CD14-positive monocyte (primary cell): Measurements from ENCODE around the gene PTAR1. TPM values are rescaled to one million over a fixed set of nuclear protein-coding genes. Genes with fewer than 3 reads are reported as not detected.

Experiments
- DNase-seq, 3 donors: peaks; one replicate each; pipeline ENCODE4 v3.0.0-alpha.2; 2011 to 2022
- H2AFZ ChIP-seq: 2 replicates; pipeline ENCODE4 v1.6.0; 2012; ENCODE audit warnings: mild to moderate bottlenecking, low read depth, low read length, inconsistent platforms; ENCODE audit not compliant: insufficient read depth, poor library complexity, severe bottlenecking
- H3K27ac ChIP-seq, 2 donors: 1 replicate in 1 of 2; 2 replicates in 1 of 2; pipeline ENCODE4 v1.5.1; 2012 to 2013; ENCODE audit warnings: low read length in 2 of 2, control low read depth in 1 of 2, inconsistent platforms in 1 of 2, low read depth in 1 of 2, mild to moderate bottlenecking in 1 of 2
- H3K27me3 ChIP-seq, 2 donors: one replicate each; pipeline versions ENCODE4 v1.6.0 to v1.6.1; 2011 to 2013; ENCODE audit warnings: low read length in 2 of 2; ENCODE audit not compliant: control insufficient read depth in 2 of 2, insufficient read depth in 2 of 2
- H3K36me3 ChIP-seq, 2 donors: replicated peaks in 1 of 2; 1 replicate in 1 of 2; 2 replicates in 1 of 2; pipeline versions ENCODE4 v1.5.1 to v1.6.1; 2012 to 2013; ENCODE audit warnings: low read length in 2 of 2, control low read depth in 1 of 2, inconsistent platforms in 1 of 2, mild to moderate bottlenecking in 1 of 2; ENCODE audit not compliant: insufficient read depth in 2 of 2, control insufficient read depth in 1 of 2
- H3K4me1 ChIP-seq, 2 donors: 1 replicate in 1 of 2; 2 replicates in 1 of 2; pipeline versions ENCODE4 v1.5.1 to v1.6.1; 2012 to 2013; ENCODE audit warnings: low read length in 2 of 2, control low read depth in 1 of 2, inconsistent platforms in 1 of 2, mild to moderate bottlenecking in 1 of 2, moderate library complexity in 1 of 2; ENCODE audit not compliant: insufficient read depth in 2 of 2, control insufficient read depth in 1 of 2
- H3K4me2 ChIP-seq: replicated peaks from 2 replicates; pipeline ENCODE3; 2012; ENCODE audit warnings: low read length, moderate library complexity, mild to moderate bottlenecking; ENCODE audit not compliant: poor library complexity, severe bottlenecking; ENCODE audit errors: extremely low read depth
- H3K4me3 ChIP-seq, 3 experiments: fragments of 200-600 bp in 1 of 3; sonication (generic) in 1 of 3; replicated peaks in 1 of 3; 1 replicate in 2 of 3; 2 replicates in 1 of 3; pipeline ENCODE4 v1.5.1; 2011 to 2013; ENCODE audit warnings: low read length in 3 of 3, mild to moderate bottlenecking in 3 of 3, control low read depth in 2 of 3, low read depth in 2 of 3, inconsistent platforms in 1 of 3, moderate library complexity in 1 of 3
- H3K79me2 ChIP-seq: 2 replicates; pipeline ENCODE4 v1.6.0; 2012; ENCODE audit warnings: mild to moderate bottlenecking, control low read depth, inconsistent platforms, low read length, moderate library complexity; ENCODE audit not compliant: insufficient read depth
- H3K9ac ChIP-seq: 2 replicates; pipeline ENCODE4 v1.6.0; 2017; ENCODE audit warnings: low read length, mild to moderate bottlenecking; ENCODE audit not compliant: insufficient read depth, poor library complexity, severe bottlenecking
- H3K9me3 ChIP-seq, 2 donors: replicated peaks in 1 of 2; 1 replicate in 1 of 2; 2 replicates in 1 of 2; pipeline versions ENCODE4 v1.5.1 to v1.6.1; 2012 to 2013; ENCODE audit warnings: low read length in 2 of 2, control low read depth in 1 of 2; ENCODE audit not compliant: control insufficient read depth in 1 of 2, insufficient read depth in 1 of 2
- H4K20me1 ChIP-seq: 2 replicates; pipeline ENCODE4 v1.6.0; 2012; ENCODE audit warnings: mild to moderate bottlenecking, low read length, control low read depth, moderate library complexity; ENCODE audit not compliant: insufficient read depth
- H3K27ac Mint-ChIP-seq, 7 donors: one replicate each; pipeline ENCODE4 v1.8.0; 2020; ENCODE audit warnings: mild to moderate bottlenecking in 7 of 7, mixed read lengths in 7 of 7, moderate library complexity in 6 of 7, inconsistent platforms in 2 of 7
- H3K27me3 Mint-ChIP-seq, 3 donors: one replicate each; pipeline ENCODE4 v1.8.0; 2021 to 2022; ENCODE audit warnings: low read depth in 3 of 3, mild to moderate bottlenecking in 3 of 3, mixed read lengths in 3 of 3, moderate library complexity in 3 of 3, inconsistent platforms in 1 of 3
- H3K36me3 Mint-ChIP-seq, 2 donors: one replicate each; pipeline ENCODE4 v1.8.0; 2020; ENCODE audit warnings: mixed read lengths in 2 of 2, inconsistent platforms in 1 of 2, mild to moderate bottlenecking in 1 of 2
- H3K4me1 Mint-ChIP-seq: one replicate; pipeline ENCODE4 v1.8.0; 2020; ENCODE audit warnings: mild to moderate bottlenecking, mixed read lengths
- H3K4me3 Mint-ChIP-seq, 2 donors: one replicate each; pipeline ENCODE4 v1.8.0; 2020; ENCODE audit warnings: mild to moderate bottlenecking in 2 of 2, mixed read lengths in 2 of 2, moderate library complexity in 1 of 2
- H3K9me3 Mint-ChIP-seq, 7 donors: one replicate each; pipeline ENCODE4 v1.8.0; 2020 to 2022; ENCODE audit warnings: mixed read lengths in 7 of 7, mild to moderate bottlenecking in 6 of 7, moderate library complexity in 6 of 7, inconsistent platforms in 2 of 7
- CTCF ChIP-seq: fragments of 200-600 bp; IDR thresholded peaks from one replicate; pipeline ENCODE4 v1.8.0; 2022; ENCODE audit warnings: antibody characterized with exemption, mild to moderate bottlenecking
- whole genome bisulfite sequencing: methylation state at CpG from one replicate; pipeline ENCODE4 v1.1.5; 2013; ENCODE audit warnings: missing lambda C conversion rate; ENCODE audit not compliant: insufficient coverage; 5-methylcytosine and 5-hydroxymethylcytosine counted together
- intact Hi-C, 2 donors: fragments of 100-400 bp; cut with micrococcal nuclease; formaldehyde crosslinking; loops; one replicate each; pipeline versions ENCODE4 v1.15.0 to v1.15.1; 2023
- polyA plus RNA-seq, 3 donors: library from polyadenylated mRNA; depleted of rRNA in 1 of 3; unstranded in 2 of 3; stranded (reverse) in 1 of 3; fragments of 300-500 nt in 2 of 3; fragments of >200 nt in 1 of 3; fragmentation: Illumina TruSeq in 2 of 3; gene quantifications; 1 replicate in 2 of 3; 2 replicates in 1 of 3; pipeline ENCODE4 v1.2.3, GENCODE V29; 2012 to 2021

PTAR1 gene
- polyA plus RNA-seq, 3 donors: 12.3 to 24.6 (median 13.4) TPM

DNA sequence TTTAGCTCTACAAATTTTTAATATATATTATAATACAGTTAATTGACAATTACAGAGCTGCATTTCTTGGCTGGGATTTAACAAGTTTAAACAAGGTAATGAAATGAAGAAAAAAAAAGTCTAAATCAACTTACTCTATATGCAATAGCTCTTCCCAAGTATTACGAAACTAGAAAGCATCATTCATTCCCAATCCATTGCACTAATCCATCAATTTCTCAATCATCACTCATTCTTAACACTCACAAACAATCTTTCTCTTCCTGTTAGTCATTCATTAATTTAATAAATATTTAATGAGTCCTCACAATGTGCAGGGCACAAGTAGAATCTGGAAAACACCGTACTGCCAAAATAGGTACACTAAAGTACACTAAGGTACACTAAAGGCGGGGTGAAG is 44.7 kb downstream of the PTAR1 start:
- Mint-ChIP-seq H3K9me3 (no peaks in the 10 kb centered on the region), H3K4me3 (no peak overlapping the region), H3K27me3 (no peaks in the 10 kb centered on the region), H3K27ac (no peak overlapping the region), H3K36me3 (peaks cover 48 to 60% of the 10 kb centered on the region in 2 donors), H3K4me1 (no peaks in the 10 kb centered on the region)
- Histone ChIP-seq H3K9ac (no peak overlapping the region), H3K4me3 (no peak overlapping the region), H3K9me3 (no peaks in the 10 kb centered on the region), H3K27ac (no peak overlapping the region), H3K4me2 (no peak overlapping the region), H3K27me3 (no peaks in the 10 kb centered on the region), H3K4me1 (no peaks in the 10 kb centered on the region), H3K79me2 (no peaks in the 10 kb centered on the region), H2AFZ (no peak overlapping the region), H3K36me3 (peaks cover 49 to 98% of the 10 kb centered on the region in 2 donors), H4K20me1 (no peaks in the 10 kb centered on the region)
- no peak for DNase-seq
- no peak for TF ChIP-seq CTCF
- no CpG with 5 or more reads among the region's 3 CpGs for WGBS
- intact Hi-C loops: no loop called here

- Mint-ChIP-seq H3K36me3 (no peaks in the 10 kb centered on the region), H3K27me3 (peaks cover 0 to 2% (median 0%) of the 10 kb centered on the region in 3 donors), H3K4me3 (no peak overlapping the region), H3K4me1 (no peaks in the 10 kb centered on the region), H3K9me3 (peaks cover 17 to 39% (median 35%) of the 10 kb centered on the region in 7 donors), H3K27ac (peak overlapping the region in 1 of 7 donors; percentile 5)
- Histone ChIP-seq H3K27me3 (no peaks in the 10 kb centered on the region), H3K4me1 (no peaks in the 10 kb centered on the region), H3K4me2 (no peak overlapping the region), H3K4me3 (no peak overlapping the region), H3K27ac (no peak overlapping the region), H3K36me3 (no peaks in the 10 kb centered on the region), H2AFZ (no peak overlapping the region), H3K9ac (no peak overlapping the region), H4K20me1 (no peaks in the 10 kb centered on the region), H3K9me3 (peaks cover 19 to 24% of the 10 kb centered on the region in 2 donors), H3K79me2 (no peaks in the 10 kb centered on the region)
- intact Hi-C loops: no loop called here
- WGBS: 88% methylated on average over 2 of the region's 2 CpGs
- no peak for DNase-seq
- no peak for TF ChIP-seq CTCF
Measured at GRCh38 chr9:69697475-69697874, 62.3 kb downstream of the PTAR1 start.
